Hepatocyte (in vitro differentiated cells): ENCODE measurements around the gene MIEN1. TPM values are rescaled to one million over a fixed set of nuclear protein-coding genes. Genes with fewer than 3 reads are reported as not detected.

Experiments
- DNase-seq: peaks from one replicate; pipeline ENCODE4 v3.0.0-alpha.2; 2016; ENCODE audit warnings: low spot score
- H2AFZ ChIP-seq: fragments of 200-600 bp; sonication (generic); 2 replicates; pipeline ENCODE4 v1.6.0; 2016; ENCODE audit warnings: antibody characterized with exemption, mild to moderate bottlenecking
- H3K27ac ChIP-seq: fragments of 200-600 bp; sonication (generic); 2 replicates; pipeline ENCODE4 v1.5.1; 2016; ENCODE audit warnings: mild to moderate bottlenecking
- H3K27me3 ChIP-seq: fragments of 200-600 bp; sonication (generic); 2 replicates; pipeline ENCODE4 v1.6.1; 2016
- H3K36me3 ChIP-seq: fragments of 200-600 bp; sonication (generic); replicated peaks from 2 replicates; pipeline ENCODE4 v1.5.1; 2016; ENCODE audit warnings: low read depth; ENCODE audit not compliant: insufficient read depth
- H3K4me1 ChIP-seq: fragments of 200-600 bp; sonication (generic); 2 replicates; pipeline ENCODE4 v1.5.1; 2016; ENCODE audit warnings: mild to moderate bottlenecking, moderate library complexity; ENCODE audit not compliant: insufficient read depth
- H3K4me2 ChIP-seq: fragments of 200-600 bp; sonication (generic); 2 replicates; pipeline ENCODE4 v1.6.0; 2016
- H3K4me3 ChIP-seq: fragments of 200-600 bp; sonication (generic); 2 replicates; pipeline ENCODE4 v1.5.1; 2016; ENCODE audit warnings: mild to moderate bottlenecking
- H3K79me2 ChIP-seq: fragments of 200-600 bp; sonication (generic); 2 replicates; pipeline ENCODE4 v1.6.0; 2017; ENCODE audit warnings: mild to moderate bottlenecking
- H3K9me2 ChIP-seq: fragments of 200-600 bp; sonication (generic); replicated peaks from 2 replicates; pipeline ENCODE4 v1.6.0; 2017; ENCODE audit warnings: mild to moderate bottlenecking; ENCODE audit not compliant: insufficient read depth
- H3K9me3 ChIP-seq: fragments of 200-600 bp; sonication (generic); 2 replicates; pipeline ENCODE4 v1.5.1; 2016; ENCODE audit warnings: low read depth, mild to moderate bottlenecking
- H4K20me1 ChIP-seq: fragments of 200-600 bp; sonication (generic); 2 replicates; pipeline ENCODE4 v1.6.0; 2016; ENCODE audit warnings: mild to moderate bottlenecking; ENCODE audit not compliant: insufficient read depth, poor library complexity, severe bottlenecking
- EZH2 ChIP-seq: fragments of 200-600 bp; sonication (generic); IDR thresholded peaks from 2 replicates; pipeline ENCODE4 v1.6.1; 2016; ENCODE audit warnings: antibody characterized with exemption, mild to moderate bottlenecking, borderline replicate concordance
- EZH2phosphoT487 ChIP-seq: fragments of 200-600 bp; sonication (generic); IDR thresholded peaks from one replicate; pipeline ENCODE4 v1.6.1; 2018; ENCODE audit warnings: antibody characterized with exemption, mild to moderate bottlenecking, low read depth, moderate library complexity; ENCODE audit not compliant: unreplicated experiment, severe bottlenecking
- WGBS: methylation state at CpG from one replicate; pipeline ENCODE4 v1.1.6; 2016; ENCODE audit warnings: low lambda C conversion rate; ENCODE audit errors: missing lambda C conversion rate; 5-methylcytosine and 5-hydroxymethylcytosine counted together
- polyA plus RNA-seq: library from polyadenylated mRNA; unstranded; fragments of >200 nt; fragmentation: Nextera tagmentation; extraction: Ambion mirVana; gene quantifications from 2 replicates; pipeline ENCODE4 v1.2.1, GENCODE V29; 2016
- total RNA-seq: library from RNA; depleted of rRNA; stranded (reverse); fragments of >200 nt; gene quantifications from 2 replicates; pipeline ENCODE4 v1.2.3, GENCODE V29; 2014
- TF ChIP-seq, protein P1 (sequence below): fragments of 200-600 bp; sonication (generic); IDR thresholded peaks from 2 replicates; pipeline ENCODE4 v1.5.1; 2016; ENCODE audit warnings: antibody characterized with exemption, mild to moderate bottlenecking; ENCODE audit not compliant: poor library complexity

The MIEN1 gene
- total and polyA plus RNA-seq, 2 experiments from 2014 or later: 37.2 to 129 TPM

DNA sequence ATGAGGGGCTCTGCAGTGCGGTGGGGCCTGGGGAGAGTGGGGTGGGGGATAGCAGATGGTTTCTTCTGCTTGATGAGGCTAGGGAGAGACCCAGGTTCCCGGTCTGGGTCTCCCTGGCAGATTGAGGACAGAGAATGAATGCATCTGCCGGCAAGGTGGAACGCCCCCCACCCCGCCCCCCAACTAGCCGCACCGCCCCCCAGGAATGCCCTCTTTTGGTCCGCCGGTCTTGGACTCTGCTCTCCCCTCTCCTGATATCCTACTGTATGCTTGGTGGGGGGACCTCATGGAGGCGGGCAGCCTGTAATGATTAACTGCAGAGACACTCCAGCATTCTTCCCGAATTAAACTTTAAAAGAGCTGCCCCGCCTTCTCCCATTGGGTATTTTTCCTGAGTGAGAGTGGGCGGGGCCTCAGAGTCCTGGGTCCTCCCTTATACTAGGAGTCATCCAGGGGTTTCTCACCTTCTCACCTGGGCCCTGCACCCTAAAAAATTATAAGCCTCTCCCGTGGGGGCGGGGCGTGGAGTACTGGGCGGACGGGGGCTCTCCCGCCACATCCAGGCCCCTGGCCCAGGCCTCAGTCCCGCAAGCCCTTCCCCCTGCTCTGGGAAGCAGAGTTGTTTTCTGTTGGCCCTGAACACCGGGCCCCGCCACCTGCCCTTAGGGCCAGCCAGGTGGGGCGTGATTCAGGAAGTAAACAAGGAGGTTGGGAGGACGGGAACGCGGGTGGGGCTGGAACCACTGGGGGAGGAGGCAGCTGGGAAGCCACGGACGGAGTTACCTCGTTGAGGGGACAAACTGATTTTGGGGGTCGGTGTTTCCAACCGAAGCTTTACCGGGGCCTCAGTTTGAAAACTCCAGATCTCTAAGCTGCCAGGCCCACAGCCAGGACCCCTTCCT, 8.9 kb upstream of the MIEN1 start:
- H3K36me3 ChIP-seq: no peaks in the 10 kb centered on the region
- peaks cover 23% of the 10 kb centered on the region for H3K79me2 ChIP-seq
- WGBS: 6% methylated on average over 23 of the region's 32 CpGs
- H3K4me2 ChIP-seq: peak overlapping the region; percentile 93
- peak; percentile 94 for DNase-seq
- no peaks in the 10 kb centered on the region for H3K27me3 ChIP-seq
- H3K9me3 ChIP-seq: no peaks in the 10 kb centered on the region
- peaks cover 5% of the 10 kb centered on the region for H4K20me1 ChIP-seq
- H3K9me2 ChIP-seq: no peaks in the 10 kb centered on the region
- peak overlapping the region; percentile 83 for H3K4me3 ChIP-seq
- TF ChIP-seq EZH2phosphoT487 (no peak), EZH2 (no peak)
- peak overlapping the region; percentile 36 for H2AFZ ChIP-seq
- peak overlapping the region; percentile 99 for H3K27ac ChIP-seq
- peaks cover 38% of the 10 kb centered on the region for H3K4me1 ChIP-seq

DNA sequence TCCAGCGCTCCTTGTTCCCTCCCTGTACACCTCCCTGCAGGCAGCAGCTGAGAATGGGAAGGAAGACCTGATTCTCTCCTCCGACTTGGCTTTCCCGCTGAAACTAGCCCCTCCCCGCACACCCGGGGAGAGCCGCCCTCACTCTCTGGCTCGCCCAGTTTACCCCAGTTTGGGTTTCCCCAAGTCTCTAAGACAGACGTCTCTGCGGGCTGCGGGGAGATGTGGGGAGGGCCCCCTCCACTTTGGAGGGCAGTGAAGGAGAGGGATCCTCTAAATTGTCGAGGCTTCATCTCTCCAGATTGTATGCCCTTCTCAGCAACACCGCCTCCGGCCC, 8.2 kb upstream of the MIEN1 start:
- Histone ChIP-seq H3K9me2 (no peaks in the 10 kb centered on the region), H3K4me3 (peak overlapping the region; percentile 83), H4K20me1 (peaks cover 5% of the 10 kb centered on the region), H3K27ac (peak overlapping the region; percentile 99), H3K4me1 (peaks cover 38% of the 10 kb centered on the region), H3K4me2 (peak overlapping the region; percentile 93), H2AFZ (peak overlapping the region; percentile 36), H3K79me2 (peaks cover 23% of the 10 kb centered on the region), H3K36me3 (no peaks in the 10 kb centered on the region), H3K9me3 (no peaks in the 10 kb centered on the region), H3K27me3 (no peaks in the 10 kb centered on the region)
- 0% methylated on average over 13 of the region's 13 CpGs for WGBS
- TF ChIP-seq, protein P1, sequence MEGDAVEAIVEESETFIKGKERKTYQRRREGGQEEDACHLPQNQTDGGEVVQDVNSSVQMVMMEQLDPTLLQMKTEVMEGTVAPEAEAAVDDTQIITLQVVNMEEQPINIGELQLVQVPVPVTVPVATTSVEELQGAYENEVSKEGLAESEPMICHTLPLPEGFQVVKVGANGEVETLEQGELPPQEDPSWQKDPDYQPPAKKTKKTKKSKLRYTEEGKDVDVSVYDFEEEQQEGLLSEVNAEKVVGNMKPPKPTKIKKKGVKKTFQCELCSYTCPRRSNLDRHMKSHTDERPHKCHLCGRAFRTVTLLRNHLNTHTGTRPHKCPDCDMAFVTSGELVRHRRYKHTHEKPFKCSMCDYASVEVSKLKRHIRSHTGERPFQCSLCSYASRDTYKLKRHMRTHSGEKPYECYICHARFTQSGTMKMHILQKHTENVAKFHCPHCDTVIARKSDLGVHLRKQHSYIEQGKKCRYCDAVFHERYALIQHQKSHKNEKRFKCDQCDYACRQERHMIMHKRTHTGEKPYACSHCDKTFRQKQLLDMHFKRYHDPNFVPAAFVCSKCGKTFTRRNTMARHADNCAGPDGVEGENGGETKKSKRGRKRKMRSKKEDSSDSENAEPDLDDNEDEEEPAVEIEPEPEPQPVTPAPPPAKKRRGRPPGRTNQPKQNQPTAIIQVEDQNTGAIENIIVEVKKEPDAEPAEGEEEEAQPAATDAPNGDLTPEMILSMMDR: no peak
- peak; percentile 52 for TF ChIP-seq EZH2
- no peak for TF ChIP-seq EZH2phosphoT487
- DNase-seq: peak; percentile 69

DNA sequence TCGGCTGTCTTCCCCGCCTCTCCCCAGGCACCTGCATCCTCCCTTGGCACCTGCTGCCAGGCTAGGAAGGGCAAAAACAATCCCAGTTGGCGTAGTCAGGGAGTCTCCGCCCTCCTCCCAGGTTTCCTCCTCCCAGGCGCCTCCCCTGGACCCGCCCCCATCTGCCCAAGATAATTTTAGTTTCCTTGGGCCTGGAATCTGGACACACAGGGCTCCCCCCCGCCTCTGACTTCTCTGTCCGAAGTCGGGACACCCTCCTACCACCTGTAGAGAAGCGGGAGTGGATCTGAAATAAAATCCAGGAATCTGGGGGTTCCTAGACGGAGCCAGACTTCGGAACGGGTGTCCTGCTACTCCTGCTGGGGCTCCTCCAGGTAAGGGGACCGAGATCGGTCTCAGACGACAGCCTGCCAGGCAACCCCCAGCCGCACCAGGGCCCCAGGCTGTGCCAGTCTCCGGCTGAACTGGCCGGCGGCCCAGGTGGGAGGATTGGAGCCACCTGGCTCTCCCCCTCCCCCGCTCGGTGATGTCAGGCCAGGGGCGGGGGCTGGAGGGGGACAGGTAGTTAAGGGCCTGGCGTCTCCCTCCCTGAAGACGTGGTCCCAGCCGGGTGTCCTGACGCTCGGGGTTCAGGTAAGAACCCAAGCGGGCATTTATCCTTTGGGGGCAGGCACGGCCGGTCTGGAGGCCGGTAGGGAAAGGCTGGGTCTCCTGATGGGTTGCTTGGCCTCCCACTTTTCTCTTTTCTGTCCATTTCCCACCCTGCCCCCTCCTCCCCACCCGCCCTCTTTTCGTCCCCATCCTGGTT, 7.6 kb upstream of the MIEN1 start, which contains the start of gene GRB7:
TSS of gene GRB7 (plus strand) at position 179 of the 808 bp plus-strand sequence. CDS start 4,364 bp downstream, outside the sequence.
- DNase-seq: peak; percentile 85
- H2AFZ ChIP-seq: peak within 1 kb of the TSS; percentile 36
- no peak for TF ChIP-seq EZH2
- no peak for TF ChIP-seq EZH2phosphoT487
- TF ChIP-seq, protein P1: no peak

More for the DNA sequence above, 7.6 kb upstream of the MIEN1 start, which contains the start of gene GRB7:
- H3K27me3 ChIP-seq: no peaks in the 10 kb centered on the region
- no peaks in the 10 kb centered on the region for H3K9me2 ChIP-seq
- H3K27ac ChIP-seq: peak within 1 kb of the TSS; percentile 99
- peaks cover 23% of the 10 kb centered on the region for H3K79me2 ChIP-seq
- peak within 1 kb of the TSS; percentile 83 for H3K4me3 ChIP-seq
- peaks cover 5% of the 10 kb centered on the region for H4K20me1 ChIP-seq
- no peaks in the 10 kb centered on the region for H3K9me3 ChIP-seq
- peaks cover 38% of the 10 kb centered on the region for H3K4me1 ChIP-seq
- peak within 1 kb of the TSS; percentile 93 for H3K4me2 ChIP-seq
- H3K36me3 ChIP-seq: no peaks in the 10 kb centered on the region
- 8% methylated on average over 25 of the region's 34 CpGs for WGBS
